GM21447 (cell line): ENCODE data around the gene ETV6.

Source experiments
- ATAC-seq: cut with Tn5 transposase; IDR thresholded peaks from one replicate; pipeline ENCODE4 v1.9.1; 2021; ENCODE audit not compliant: unreplicated experiment

Gene ETV6

DNA sequence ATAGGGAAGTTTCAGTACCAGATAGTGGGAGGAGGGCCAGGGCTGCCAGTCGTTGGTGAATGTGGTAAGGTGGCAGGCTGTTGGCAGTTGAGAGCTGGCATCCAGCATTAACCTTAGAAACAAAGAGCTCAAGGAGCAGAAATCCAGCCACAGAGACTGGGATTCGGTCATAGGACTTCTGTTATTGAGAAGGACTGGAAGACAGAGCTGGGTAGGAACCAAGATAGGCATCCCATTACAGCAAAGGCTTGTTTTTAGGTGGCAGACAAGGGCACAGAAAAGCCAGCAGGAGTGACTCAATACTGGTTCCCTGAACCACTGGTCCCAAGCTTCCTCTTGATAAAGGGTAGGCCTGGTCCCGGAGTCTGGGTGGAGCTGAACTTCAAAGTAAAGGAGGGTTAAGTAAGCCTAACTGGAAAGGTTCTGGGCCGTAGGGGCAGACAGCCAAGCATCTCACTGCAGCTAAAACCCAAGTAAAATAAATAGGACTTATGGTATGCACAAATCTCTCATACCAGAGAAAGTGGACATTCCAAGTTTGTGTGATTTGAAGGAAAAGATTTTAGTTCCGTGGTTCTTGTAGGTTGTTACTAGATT, 147.9 kb downstream of the ETV6 start:
- ATAC-seq = no peak

- no peak for ATAC-seq
Observed at GRCh38 chr12:11798006-11798708, 148.7 kb downstream of the ETV6 start.

GRCh38 chr12:11798856-11799501, 149.5 kb downstream of the ETV6 start:
- no peak for ATAC-seq

DNA sequence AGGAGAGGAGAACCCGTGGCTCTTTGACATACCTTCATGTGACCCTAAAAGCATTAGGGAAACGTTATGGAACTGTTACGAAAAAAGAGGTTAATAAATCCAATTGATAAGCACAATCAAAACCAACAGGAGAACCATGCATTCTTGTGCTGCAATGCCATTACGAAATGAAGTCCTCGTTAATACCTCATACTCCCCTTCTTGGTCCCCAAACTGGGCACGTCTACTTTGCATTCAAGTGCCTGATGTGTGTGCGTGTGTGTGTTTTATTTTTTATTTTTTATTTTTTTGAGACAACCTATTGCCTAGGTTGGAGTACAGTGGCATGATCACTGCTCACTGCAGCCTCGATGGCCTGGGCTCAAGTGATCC, 150.0 kb downstream of the ETV6 start:
- ATAC-seq = no peak

DNA sequence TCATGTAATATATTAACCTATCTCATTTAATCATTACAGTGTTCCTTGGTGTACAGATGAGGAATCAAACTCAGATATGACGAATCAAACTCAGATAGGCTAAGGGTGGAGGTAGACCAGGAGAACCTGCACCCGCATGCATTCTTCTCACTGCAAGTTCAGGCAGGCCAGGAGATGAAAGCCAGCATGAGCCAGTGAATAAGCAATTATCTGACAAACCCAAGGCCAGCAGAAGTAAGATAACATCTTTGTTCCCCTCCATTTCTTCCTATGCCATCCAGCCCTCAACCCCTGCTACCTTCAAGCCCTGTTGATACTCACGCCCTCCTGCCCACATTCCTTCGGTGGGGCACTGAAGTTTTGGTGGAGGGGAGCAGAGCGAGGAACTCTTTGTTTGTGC, 152.2 kb downstream of the ETV6 start:
- ATAC-seq = no peak

- no peak for ATAC-seq
Observed at GRCh38 chr12:11804130-11804529, 154.7 kb downstream of the ETV6 start.

DNA sequence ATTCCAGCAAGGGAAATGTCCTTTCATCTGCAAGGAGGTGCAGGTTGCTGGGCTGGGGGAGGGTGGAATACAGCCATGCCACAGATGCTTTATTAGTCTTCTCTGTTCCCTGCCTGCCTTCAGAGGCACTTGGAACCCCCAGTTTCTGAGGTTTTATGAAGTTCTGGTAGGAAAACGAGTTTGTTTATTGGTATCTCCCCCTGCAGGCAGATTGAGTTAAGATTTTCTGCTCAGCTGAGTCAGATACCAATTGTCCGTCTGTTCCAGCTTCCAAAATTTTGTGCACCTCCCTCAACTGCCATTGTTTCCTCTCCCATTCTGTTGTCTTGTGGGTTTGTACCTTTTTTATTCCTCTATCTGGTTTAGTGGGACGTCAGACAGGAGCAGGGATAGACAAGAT, 155.6 kb downstream of the ETV6 start:
- no peak for ATAC-seq

DNA sequence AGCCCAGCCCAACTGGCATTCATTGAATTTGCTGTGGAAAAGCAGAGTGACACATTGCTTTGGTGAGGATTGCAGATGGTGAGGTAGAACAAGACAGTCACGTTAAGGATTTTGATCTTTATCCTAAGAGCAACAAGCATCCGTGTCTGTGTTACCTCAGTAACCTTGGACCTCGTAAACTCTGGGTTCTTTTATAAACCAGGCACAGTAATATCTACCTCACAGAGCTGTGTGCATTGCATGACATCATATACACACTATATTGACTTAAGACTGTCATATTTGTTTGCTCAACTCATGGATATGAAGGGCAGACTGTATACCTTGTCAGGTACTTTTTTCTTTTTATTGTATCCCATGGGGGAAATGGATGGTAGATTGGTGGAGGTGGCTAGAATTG, 156.2 kb downstream of the ETV6 start:
- no peak for ATAC-seq

- ATAC-seq = no peak
Observed at GRCh38 chr12:11807458-11807857, 158.0 kb downstream of the ETV6 start.

- ATAC-seq = no peak
Observed at GRCh38 chr12:11808931-11809330, 159.5 kb downstream of the ETV6 start.

DNA sequence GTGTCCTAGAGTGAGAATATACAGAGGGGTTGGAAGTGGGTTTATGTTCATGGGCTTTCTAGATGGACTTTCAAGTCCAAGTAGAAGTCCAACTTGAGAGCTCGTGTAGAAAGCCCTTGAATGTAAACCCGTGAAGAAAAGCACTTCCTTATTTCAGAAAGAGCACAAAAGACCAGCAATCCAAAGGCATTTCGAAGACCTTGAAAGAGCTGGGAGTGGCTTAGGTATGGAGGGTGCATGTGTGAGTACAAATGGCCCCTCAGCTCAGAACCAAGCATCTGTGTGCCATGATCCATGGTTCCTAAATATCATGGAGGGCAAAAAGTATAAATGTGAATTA, 160.7 kb downstream of the ETV6 start:
- ATAC-seq = no peak

DNA sequence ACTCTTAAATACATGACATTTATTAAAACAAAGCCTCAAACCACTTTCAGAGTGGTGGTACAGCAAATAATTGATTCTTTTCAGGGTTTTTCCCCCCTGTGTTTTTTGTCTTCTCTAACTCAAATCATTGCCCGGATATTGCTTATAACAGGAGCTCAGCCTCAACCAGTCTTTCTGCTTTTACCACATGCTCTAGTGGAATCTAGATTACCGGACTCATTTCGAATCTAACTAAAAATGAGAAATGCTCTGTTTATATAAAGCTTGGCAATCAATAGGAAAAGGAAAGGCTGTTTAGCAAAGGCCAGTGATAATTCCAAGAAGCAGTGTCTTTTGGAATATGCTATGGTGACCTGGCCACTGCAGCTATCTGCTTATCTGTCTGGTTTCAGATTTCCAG, 161.5 kb downstream of the ETV6 start:
- no peak for ATAC-seq

- peak; percentile 8 for ATAC-seq
Observed at GRCh38 chr12:11812241-11812585, 162.7 kb downstream of the ETV6 start.

DNA sequence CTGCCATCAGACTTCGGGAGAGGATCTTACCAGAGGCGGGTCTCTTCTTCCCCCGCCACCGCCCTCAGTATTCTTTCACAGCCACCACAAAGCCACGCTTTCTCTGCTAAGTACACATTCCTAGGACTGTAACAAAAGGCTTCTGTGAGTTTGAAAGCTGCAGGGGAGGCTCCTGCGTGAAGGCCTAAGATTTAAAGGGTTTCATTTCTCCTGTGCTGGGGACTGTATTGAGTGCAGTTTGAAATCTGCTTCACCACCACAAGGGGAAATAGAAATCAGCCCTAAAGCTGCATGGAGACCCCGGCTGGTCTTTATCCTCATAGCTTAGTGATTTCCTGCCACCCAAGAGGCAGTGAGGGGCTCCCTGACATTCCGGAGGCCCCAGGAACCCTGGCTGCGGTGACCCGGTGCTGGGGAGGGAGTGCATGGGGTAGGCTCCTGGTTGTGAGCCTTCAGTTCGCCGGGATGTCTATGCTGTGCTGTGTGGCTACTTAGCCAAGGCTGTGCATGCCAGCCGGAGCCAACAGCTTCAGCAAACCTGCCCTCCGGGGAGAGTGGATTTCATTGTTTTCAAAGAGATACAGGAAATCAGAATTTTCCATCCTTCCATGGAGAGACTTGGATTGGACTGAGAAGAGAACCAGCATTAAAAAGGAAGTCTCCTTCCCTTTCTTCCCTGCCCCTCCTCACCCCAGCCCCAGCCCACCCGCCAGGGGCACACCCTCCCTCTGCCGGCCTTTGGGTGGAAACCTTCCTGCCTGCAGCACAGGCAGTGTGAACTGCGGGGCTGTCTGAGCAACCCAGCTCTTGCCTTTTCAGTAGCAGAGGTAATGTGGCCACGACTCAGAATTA, 163.3 kb downstream of the ETV6 start:
- ATAC-seq = peak; percentile 64

GRCh38 chr12:11813438-11813813, 164.0 kb downstream of the ETV6 start:
- no peak for ATAC-seq

DNA sequence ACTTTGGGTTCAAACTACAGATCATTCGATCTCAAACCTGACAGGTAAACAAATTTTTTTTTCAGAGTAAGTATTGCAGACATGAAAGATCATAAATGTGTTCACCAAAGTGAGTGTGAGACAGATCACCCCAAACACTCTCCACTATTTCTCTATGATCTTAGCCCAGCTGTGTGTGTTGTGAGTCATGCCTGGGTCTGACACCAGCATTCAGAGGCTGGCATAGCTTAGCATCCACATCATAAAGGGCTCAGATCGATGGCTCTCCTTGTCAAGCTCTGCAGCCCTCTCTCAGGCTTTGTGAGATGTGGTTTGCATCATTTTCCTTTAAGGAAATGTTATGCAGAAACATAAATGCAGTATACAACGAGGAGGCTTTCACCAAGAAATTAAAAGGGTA, 164.9 kb downstream of the ETV6 start:
- no peak for ATAC-seq

GRCh38 chr12:11815397-11815796, 165.9 kb downstream of the ETV6 start:
- ATAC-seq = no peak

- no peak for ATAC-seq
Observed at GRCh38 chr12:11819643-11820042, 170.2 kb downstream of the ETV6 start.

- ATAC-seq = no peak
Observed at GRCh38 chr12:11820476-11820875, 171.0 kb downstream of the ETV6 start.

DNA sequence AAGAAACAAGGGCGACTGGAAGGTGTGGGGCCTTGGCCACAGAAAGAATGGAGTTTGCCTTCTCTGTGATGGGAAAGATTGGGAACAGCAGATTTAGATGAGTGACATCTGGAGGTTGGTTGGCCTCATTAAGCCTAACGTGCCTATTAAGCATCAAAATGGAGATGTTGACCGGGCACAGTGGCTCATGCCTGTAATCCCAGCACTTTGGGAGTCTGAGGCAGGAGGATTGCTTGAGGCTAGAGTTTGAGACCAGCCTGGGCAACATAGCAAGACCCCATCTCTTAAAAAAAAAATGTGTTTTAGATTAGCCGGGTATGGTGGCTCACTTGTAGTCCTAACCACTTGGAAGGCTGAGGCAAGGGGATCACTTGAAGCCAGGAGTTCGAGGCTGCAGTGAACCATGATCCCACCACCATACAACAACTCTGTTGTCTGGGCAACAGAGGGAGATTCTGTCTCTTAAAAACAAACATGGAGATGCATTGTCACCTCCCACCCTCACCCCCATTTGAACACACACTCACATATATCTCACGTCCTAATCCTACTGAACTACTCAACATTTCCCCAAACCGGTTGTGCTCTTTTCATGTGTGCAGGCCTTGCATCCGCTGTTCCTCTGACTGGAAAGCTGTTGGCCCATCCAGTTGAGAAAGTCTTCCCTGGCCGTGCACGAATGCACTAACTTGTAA, 172.1 kb downstream of the ETV6 start:
- no peak for ATAC-seq

DNA sequence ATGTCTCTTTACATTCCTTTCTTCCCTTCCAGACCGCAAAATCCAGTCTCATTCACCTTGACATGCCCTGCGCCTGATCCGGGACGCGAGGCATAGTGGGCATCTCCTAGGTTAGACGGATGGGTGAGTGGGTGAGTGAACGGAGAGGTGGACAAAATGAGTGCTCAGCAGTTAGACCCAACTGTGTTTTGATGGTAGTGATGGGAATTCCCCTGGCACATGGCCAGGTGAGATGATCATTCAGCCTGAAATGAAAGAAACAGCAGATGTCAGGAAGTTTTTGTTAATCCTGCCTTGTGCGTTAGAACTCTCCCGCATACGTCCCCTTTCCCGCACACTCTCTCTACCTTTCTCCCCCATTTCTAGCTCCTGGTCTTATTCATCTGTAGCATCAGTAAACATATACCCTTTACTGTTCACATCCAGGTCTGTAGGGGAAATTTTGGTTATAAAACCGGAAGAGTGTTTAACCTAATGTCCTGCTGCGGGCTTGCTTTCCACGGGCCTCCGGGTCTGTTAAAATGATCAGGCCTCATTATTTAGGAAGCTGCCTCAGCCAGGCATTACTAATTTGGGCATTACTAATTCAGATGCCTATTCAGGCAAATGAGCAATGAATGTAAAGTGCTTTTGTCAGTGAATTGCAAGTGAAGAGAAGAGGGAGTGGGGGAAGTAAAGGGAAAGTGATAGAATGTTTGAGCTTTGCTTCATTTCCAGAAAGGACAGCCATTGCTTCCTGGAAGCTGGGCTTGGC, 172.8 kb downstream of the ETV6 start:
- ATAC-seq = no peak
